Coronary artery (tissue), 2 donors: ENCODE results near the gene FRMPD2.
"Not testable (repeated sequence)": the region's sequence is repeated elsewhere in the genome, so short reads cannot be mapped to it uniquely, and the experiment has no call there.

ENCODE experiments used
- DNase-seq: peaks from one replicate; pipeline ENCODE4 v3.0.0-alpha.2; 2017; ENCODE audit warnings: low spot score
- H3K27ac ChIP-seq, 2 donors: fragments of 200-600 bp; sonication (generic); one replicate each; pipeline ENCODE4 v1.5.1; 2016 to 2019
- H3K4me3 ChIP-seq: fragments of 200-600 bp; sonication (generic); 2 replicates; pipeline ENCODE4 v1.5.1; 2016; ENCODE audit warnings: mild to moderate bottlenecking, moderate library complexity

The FRMPD2 gene

GRCh38 chr10:48147643-48148042 is 126.9 kb downstream of the FRMPD2 start:
- DNase-seq, H3K4me3 ChIP-seq: not testable (repeated sequence)

GRCh38 chr10:48143721-48144642 is 130.5 kb downstream of the FRMPD2 start:
- H3K4me3 ChIP-seq, H3K27ac ChIP-seq, DNase-seq: not testable (repeated sequence)

More at GRCh38 chr10:48147643-48148042, 126.9 kb downstream of the FRMPD2 start:
- not testable (repeated sequence) for H3K27ac ChIP-seq

- not testable (repeated sequence) for DNase-seq, H3K4me3 ChIP-seq, H3K27ac ChIP-seq
These were observed 133.5 kb downstream of the FRMPD2 start for GRCh38 chr10:48140949-48141348.

- not testable (repeated sequence) for H3K4me3 ChIP-seq, H3K27ac ChIP-seq, DNase-seq
These were observed 134.3 kb downstream of the FRMPD2 start for GRCh38 chr10:48139953-48140850.

DNA sequence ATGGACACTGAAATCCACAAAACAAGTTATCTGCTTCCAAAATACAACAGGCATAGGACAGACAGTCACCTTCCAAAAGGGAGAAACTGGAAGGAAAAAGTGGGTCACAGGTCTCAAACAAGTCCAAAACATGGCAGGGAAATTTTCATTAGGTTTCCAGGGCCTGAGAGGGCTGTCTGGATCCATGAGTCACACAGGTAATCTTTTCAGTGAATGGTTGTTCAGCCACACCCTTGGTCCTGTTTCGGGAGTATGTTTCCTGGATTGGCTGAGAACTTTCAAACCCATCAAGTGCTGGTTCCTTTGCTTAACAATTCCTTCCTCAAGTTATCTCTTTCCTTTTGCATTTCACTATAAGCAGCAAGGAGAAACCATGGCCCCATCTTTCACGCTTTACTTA is 145.5 kb downstream of the FRMPD2 start:
- not testable (repeated sequence) for H3K27ac ChIP-seq, H3K4me3 ChIP-seq, DNase-seq

DNA sequence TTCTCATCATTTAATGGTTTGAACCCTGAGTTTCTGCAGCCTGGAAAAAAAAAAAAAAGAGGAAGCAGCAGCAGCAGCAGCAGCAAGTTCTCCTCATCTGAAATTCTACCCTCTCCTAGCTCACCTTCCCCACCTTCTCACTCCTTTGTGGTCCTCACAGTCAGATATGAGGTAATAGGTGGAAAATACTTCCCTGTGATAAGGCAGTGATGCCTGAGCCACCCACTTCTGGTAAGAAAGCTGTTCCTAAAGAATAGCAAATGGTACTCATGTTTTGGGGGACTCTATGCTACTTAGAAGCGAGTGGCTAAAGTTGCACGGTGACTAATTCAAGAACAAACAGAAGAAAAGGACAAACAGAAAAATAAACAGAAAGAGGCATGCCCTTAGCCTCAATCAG is 148.2 kb downstream of the FRMPD2 start:
- not testable (repeated sequence) for H3K27ac ChIP-seq, DNase-seq, H3K4me3 ChIP-seq

DNA sequence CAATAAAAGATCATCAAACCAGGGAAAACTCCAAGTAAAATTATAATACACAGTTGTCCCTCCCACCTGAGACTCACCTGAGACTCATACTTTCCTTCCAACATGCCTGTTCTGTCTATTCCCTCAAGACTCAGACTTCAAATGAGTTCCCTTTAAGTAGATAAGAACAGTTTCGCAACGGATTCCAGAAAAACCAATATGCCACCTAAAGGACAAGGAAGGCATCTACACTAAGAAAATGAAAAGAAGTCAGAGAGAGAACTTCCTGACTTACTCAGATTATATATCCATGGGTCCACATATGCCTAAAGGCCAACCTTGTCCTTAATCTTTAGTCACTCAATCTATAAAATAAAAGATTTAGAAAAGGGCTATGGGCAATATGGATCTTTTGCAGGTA is 148.9 kb downstream of the FRMPD2 start:
- H3K4me3 ChIP-seq, H3K27ac ChIP-seq, DNase-seq: not testable (repeated sequence)

GRCh38 chr10:48122618-48123017 is 151.9 kb downstream of the FRMPD2 start:
- not testable (repeated sequence) for DNase-seq, H3K27ac ChIP-seq, H3K4me3 ChIP-seq

DNA sequence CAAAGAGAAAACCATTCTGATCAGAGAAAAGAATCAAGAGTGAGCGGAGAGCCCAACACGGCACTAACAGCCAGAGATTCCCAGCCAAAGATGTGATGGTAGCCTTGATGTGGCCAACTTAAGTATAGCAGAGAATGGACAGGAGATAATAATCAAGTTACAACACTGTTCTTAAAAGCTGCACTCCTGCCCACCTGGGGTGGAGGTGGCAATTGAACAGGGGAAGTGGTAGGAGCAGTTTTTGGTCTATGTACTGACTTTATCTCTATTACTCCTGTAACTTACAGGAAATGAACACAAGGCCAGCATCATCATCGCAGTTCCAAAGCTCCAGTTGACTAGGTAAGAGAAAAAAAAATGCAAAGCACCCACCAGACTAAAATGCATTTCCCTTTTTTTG is 164.2 kb downstream of the FRMPD2 start:
- not testable (repeated sequence) for DNase-seq, H3K4me3 ChIP-seq, H3K27ac ChIP-seq
